Cardiac fibroblast (primary cell): ENCODE data around the gene CLSTN2.

Source experiments
- DNase-seq, 2 donors: peaks; one replicate each; pipeline versions ENCODE4 v3.0.0 to v3.0.0-alpha.2; 2010; ENCODE audit warnings: low read depth in 2 of 2
- H3K4me3 ChIP-seq, 2 donors: replicated peaks in 1 of 2; 1 replicate in 1 of 2; 2 replicates in 1 of 2; pipeline ENCODE4 v1.5.1; 2011; ENCODE audit warnings: low read depth in 2 of 2, low read length in 2 of 2, mild to moderate bottlenecking in 2 of 2, moderate library complexity in 1 of 2
- CTCF ChIP-seq: IDR thresholded peaks from one replicate; pipeline ENCODE4 v1.5.1; 2011; ENCODE audit warnings: low read depth, mild to moderate bottlenecking, low read length, inconsistent platforms

CLSTN2 gene

GRCh38 chr3:140189267-140189666 is 254.3 kb downstream of the CLSTN2 start:
- no peak overlapping the region for H3K4me3 ChIP-seq
- no peak for TF ChIP-seq CTCF
- no peak for DNase-seq

GRCh38 chr3:140189976-140190375 is 255.0 kb downstream of the CLSTN2 start:
- TF ChIP-seq CTCF, result no peak
- no peak for DNase-seq
- no peak overlapping the region for H3K4me3 ChIP-seq

- no peak for TF ChIP-seq CTCF
- DNase-seq, result no peak
- H3K4me3 ChIP-seq, result no peak overlapping the region
Observed at GRCh38 chr3:140196970-140197369, 262.0 kb downstream of the CLSTN2 start.

- TF ChIP-seq CTCF, result no peak
- no peak for DNase-seq
- H3K4me3 ChIP-seq, result no peak overlapping the region
Observed at GRCh38 chr3:140198242-140198641, 263.3 kb downstream of the CLSTN2 start.

GRCh38 chr3:140199008-140199407 is 264.0 kb downstream of the CLSTN2 start:
- TF ChIP-seq CTCF, result no peak
- H3K4me3 ChIP-seq, result no peak overlapping the region
- no peak for DNase-seq

GRCh38 chr3:140199743-140200142 is 264.8 kb downstream of the CLSTN2 start:
- H3K4me3 ChIP-seq, result no peak overlapping the region
- DNase-seq, result no peak
- no peak for TF ChIP-seq CTCF

- no peak for DNase-seq
- TF ChIP-seq CTCF, result no peak
- no peak overlapping the region for H3K4me3 ChIP-seq
Observed at GRCh38 chr3:140203510-140203909, 268.5 kb downstream of the CLSTN2 start.
